Activated CD4-positive, CD25-positive, alpha-beta regulatory T cell treated with anti-CD3 and anti-CD28 coated beads, Interleukin-2, amount 50 U/mL, for 72 hours (primary cell): ENCODE results near the gene GPC3.

Source experiments
- DNase-seq: peaks from one replicate; pipeline ENCODE4 v3.0.0; 2021

The GPC3 gene

DNA sequence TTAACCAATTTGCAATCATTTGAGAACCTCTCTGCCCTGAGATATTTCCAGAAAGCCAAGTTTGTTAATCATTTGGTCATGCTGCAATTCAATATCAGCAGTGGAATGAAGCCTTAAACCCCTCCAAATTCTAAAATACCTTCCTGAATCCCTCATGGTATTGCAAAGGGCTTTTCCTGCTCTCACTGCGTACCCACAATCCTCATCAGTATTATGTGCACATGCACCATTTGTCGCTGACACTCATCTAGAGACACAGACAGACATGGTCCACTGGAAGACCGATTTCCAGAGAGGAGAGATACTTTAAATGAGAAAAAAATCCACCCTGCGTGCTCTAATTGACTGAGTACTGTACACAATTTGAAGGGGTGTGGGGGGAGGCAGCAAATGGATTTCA lies 104.4 kb downstream of the GPC3 start:
- DNase-seq = no peak

DNA sequence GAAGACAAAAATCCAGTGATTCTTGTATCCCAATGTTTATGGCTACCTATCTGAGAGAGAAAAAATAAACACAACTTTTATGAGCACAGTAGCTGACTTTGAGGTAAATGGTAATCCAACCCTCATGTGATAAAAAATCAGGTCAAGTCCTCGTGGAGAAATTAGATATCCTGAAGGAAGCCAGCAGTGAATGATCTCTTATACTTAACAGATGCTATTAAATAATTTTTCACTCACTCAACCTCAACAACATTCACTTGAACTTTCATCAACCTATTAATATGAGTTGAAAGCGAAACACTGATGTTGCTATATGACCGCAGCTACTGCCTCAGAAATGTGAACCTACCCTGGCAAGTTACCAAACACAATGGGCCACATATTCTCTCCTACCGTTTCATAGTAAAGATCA lies 105.4 kb downstream of the GPC3 start:
- DNase-seq = no peak

DNA sequence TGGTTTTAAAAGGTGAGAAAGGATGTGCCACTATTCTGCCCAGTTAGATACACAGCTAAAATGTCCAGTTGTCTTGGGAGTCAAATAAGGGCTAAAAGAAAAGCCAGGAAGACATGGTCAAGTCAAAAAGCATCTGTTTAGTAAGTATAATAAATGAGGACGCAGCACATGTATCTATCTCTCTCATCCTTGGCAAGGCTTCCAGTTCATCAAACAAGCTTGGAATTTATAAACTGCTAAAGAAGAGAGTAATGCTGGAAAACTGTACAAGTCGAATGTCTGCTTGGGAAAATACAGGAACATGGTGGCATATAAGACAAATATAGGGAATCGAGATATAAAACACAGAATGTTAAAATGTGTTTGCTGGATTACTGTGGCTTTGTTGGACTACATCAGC lies 106.7 kb downstream of the GPC3 start:
- DNase-seq = no peak

DNA sequence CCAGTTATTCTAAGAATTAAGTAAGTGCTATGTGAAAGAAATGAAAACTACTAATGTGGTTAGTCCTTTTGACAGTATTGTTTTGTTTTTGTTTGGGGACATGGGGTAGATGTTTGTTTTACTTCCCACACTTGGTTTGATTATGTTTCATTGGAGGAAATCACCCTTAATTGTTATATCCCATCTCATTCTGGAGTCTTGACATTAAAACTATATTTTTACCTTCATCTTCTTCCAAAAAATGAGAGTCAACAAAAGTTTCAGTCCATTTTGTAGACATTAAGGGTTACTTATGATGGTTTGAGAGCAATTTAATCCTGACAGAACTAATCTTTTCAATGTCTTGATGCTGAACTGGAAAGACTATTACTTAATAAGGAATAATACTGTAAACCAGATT lies 108.7 kb downstream of the GPC3 start:
- no peak for DNase-seq

DNA sequence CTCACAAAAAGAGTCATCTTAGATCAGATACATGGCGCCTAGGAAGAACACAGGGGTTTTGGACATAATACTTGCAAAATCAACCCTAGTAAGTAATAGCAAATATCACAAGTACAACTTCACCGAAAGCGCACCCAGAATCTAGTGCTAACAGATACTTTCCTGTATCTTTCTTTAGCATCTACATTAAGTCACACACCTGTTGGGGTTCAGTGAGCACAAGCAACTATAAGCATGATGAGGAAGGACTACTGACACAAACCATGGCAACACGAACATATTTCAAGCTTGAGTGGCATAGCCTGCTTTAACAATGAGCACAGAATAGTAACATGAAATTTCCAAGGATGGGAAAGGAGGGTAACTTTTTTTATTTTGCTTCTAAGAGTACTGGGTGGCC lies 116.1 kb downstream of the GPC3 start:
- DNase-seq = no peak

DNA sequence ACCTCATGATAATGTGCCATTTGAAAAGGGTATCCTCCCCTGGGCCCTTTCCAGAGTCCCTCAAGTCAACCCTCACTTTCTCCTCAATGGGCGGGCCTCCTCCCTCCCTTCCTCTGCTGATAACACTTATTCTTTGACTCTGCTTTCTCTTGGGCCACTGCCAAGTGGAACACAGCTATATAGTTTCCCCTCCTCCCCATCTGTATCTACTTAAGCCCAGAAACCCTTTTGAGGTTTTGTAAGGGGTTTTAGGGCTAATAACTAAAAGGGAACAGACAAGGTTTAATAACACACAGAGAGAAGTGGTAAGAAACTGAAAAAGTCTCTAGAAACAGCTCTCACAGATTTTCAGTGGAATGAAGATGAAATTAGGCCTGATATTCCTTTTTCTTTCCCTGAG lies 116.7 kb downstream of the GPC3 start:
- no peak for DNase-seq

DNA sequence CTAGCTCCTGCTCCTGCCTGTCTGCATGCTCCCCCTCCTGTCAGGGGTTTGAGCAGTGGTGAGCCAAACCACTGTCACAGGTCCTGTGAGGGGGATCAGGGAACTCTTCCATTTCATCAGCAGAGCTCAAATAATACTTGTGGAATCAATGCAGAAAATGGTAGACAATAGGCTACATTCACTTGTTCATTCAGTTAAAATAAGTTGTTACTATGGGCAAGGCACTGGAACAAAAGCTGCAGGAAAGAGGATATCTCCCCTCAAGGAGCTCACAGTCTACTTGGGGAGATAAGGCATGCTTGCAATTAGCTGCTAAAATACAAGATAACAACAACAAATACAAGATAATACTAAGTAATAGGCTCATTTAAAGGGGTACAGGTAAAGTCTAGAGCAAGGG lies 117.1 kb downstream of the GPC3 start:
- no peak for DNase-seq

DNA sequence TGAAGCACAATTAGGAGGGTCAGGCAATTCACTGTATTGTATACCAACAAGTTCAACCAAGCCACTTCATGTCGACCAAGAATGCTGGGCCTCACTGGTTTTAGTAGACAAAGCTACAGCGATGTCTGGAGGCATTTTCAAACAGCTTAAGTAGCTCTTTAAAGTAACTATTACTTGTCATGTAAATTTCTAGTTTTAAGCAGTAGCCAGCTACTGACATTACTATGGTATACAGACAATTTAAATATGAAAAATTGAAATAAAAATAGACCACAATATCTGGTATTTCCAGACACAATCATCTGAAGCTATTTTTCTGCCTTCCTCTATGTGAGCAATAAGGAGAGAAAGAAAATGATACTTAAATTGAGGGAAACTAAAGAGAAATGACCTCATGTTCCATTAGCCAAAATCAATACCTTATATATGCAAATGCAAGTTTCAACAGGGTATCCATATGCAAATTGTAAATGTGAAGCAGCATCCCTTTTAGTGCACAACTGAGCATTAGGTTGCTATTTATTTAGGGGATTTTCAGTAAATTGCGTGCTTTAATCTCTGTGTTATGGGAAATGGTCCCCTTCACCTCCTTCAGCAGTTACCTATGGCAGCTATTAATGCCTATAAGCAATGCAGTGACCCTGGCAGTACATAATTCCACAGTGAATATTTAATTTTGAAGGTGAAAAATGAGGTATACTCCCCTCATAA lies 119.5 kb downstream of the GPC3 start:
- DNase-seq = no peak

DNA sequence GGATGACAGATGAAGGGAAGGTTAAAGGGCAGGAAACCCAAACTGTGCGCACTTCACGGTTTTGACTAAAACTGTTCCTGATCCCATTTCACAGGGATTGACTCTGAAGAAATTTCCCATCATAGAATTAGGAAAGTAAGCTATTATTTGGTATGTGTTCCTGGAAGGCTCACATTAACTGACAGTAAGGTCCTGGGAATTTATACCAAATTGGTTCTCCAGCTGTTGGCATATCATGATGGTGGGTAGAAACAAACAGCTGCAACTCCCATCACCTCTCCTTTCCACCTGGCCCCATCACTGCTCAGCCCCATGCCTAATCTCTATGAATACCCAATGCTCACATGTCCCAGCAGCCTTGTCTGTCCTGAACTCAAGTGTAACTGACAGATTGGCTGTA lies 121.2 kb downstream of the GPC3 start:
- DNase-seq = no peak

DNA sequence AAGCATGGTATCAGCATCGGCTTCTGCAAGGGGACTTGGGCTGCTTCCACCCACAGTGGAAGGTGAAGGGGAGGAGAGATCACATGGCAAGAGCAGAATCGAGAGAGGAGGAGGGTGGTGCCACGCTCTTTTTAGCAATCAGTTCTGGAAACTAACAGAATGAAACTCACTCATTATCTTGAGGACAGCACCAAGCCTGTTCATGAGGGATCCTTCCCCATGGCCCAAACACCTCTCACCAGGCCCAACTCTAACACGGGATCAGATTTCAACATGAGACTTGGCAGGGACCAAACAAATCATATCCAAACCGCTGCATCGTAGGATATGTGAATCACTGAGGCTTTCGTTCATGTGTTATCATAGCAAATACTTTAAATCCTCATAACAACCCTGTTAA lies 125.5 kb downstream of the GPC3 start:
- DNase-seq = no peak

DNA sequence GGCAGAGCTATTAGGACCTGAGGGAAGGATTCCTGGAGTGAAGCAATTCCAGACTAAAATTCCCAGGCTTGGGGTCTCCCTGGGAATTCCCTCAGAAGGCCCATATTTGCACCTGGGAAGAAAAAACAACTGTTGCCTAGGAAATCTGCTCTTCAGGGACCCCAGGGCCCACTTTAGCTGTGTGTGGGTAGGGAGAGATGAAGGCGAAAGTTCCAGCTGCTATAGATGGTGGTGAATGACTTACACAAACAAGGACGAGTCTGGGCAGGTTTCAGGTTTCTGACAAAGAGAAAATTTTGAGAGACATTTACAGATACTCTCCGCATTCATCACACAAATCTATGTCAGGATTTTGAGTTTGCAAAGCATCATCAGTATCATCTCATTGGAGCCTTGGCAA lies 126.1 kb downstream of the GPC3 start:
- DNase-seq = no peak

DNA sequence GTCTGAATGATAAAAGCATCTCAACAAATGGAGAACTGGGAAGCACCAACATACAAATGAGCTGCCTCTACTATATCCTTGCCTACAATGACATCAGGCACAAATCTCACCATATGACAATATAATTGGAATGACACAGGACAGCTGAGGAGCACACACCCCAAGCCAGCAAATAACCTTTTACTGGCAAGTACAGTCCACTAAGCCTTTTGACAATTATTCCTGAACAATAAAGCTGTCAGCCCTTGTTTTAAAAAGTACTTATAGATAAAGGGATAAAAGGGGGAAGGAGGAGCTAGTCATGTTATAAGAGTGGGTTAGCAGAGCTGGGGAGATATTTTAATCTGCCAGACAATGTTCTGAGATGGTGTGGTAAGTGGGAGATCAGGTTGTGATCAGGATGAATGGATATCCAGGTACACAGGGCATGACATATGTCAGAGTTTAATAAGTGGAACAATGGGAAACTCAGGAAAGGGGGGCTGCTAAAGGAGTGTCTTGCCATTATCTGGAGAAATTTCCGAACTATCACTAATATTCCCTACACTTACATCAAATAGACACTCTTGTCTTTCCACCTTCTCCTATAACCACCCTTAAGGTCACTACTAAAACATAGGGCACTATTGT lies 127.6 kb downstream of the GPC3 start:
- no peak for DNase-seq

DNA sequence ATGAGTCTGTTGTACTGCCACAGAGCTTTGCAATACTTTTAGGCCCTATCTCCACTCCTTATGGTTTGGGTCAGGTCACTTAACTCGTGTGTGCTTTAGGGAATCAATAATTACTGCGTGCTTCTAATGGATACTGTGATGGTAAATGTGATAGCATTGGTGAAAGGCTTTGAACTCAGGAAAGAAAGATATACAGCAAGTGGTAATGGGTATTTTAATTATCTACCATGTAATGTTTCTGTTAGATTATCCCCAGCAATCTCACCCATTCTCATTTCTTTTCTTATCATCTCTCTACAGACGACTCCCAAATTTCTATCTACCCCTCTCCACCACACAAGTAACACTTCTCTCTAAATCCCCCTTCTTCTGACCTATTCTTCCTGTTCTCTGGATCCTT lies 128.6 kb downstream of the GPC3 start:
- DNase-seq = no peak

DNA sequence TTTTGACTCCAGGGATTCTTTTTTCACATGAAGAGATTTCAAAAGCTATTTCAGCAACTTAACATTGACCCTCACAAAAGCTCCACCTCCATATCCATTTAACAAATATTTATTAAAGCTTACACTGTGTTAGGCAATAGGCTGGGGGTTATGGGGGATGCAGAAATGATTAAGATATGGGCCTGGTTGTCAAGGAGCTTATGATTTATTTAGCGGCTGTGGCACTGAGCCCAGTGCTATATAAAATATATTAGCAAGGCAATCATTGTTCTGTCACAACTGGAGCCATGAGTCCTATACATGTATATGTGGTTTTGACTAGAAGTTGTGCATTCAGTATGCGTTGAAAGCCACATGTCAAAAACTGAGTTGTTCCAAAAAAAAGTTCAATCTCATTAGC lies 131.1 kb downstream of the GPC3 start:
- no peak for DNase-seq

DNA sequence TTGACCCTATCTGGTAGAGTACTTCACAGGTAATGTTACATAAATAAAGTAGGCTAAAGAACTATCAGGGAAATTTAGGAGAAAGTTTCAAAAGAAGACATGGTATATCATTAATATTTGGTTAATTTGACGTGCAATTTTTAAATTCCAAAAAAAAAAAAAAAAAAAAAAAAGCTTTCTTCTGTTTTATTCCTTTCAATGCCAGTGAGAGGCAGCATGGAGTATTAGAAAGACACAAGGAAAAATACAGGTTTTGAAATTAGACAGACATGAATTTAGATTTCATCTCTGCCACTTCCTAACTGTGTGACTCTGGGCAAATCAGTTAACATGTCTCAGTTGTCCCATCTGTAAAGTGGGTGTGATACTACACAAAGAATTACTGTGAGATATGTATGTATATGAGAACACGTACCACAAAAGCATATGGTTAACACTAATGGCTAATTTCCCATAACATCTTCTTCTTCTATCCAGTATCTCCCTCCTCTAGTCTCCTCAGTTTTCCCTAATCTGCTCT lies 132.5 kb downstream of the GPC3 start:
- DNase-seq = no peak

DNA sequence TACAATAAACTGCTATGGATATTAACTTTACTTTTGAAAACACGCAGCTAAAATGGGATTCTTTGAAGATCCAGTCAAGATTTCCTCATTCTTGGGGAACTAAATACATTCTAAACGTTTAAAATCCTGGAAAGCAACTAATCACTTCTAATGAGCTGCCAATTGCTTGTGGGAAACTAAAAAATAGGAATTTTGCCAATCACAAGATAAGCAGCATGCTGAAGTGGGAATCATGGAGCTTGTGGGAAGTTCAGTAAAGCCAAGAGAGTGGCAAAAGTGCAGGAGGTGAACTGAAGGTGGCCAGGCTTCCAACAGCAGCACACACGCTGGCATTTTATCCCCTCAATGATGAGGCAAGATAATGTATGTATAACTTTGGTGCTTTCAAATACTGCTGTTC lies 133.0 kb downstream of the GPC3 start:
- DNase-seq = no peak

DNA sequence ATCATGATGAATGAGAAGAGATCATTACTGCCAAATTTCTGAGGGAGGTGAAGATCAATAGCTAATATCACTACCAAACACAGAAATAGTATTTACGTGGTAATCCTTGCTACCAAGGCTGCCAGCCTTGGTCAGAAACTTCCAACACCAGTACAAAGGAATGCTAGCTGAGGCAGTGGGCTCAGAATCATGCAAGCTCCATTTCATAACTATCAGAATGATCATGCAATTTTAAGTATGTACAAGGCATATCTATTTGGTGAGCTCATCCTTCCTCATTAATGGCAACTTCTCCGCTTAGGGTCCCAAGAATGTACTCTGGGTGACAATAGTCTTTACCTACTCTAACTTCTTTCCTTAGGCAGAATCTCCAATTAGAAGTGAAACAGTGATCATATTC lies 135.0 kb downstream of the GPC3 start:
- no peak for DNase-seq

DNA sequence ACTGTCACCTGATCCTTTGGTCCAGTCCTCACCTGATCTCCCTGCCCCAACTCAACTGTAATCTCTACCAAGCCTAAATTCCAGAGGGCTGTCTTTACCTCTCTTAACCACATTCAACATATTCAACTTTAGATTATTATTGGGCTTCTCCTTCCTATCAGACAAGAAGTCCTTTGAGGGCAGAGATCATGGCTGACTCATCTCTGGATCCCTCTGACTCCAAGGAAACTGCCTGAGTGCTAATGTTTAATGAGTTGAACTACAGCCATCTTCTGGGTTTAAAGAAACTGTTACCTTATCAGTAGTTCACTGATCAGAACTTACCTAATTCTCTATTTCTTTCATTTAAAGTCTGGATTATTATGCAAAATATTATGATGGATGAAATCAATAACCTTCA lies 135.7 kb downstream of the GPC3 start:
- DNase-seq = no peak

DNA sequence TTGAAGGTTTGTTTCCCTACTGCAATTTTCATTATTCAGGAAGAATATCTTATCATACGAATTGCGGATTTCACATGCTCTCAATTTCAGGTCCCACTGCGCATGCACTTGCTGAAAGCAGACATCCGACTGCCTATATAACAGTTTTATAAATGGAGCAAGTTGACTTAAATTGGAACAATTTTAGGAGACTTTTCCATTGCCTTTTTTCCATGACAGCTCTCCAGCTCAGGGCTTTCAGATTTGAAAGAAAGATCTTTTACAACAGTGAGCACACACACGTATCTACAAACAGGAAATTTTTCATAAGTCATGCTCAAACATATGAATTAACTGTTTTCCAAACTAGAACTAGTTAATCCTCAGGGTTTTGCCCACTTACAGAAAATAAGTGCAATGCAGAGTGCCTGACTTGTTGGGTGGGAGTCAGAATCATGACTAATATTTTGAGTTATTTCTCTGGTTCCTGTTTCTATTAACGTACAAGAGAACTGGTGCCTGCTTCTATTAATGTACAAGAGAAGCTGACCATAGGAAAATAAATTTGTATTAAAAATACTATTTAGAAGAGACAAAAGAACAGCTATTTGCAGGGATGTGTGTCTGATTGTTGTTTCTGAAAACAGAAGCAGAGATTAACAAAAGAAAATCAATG lies 137.9 kb downstream of the GPC3 start:
- no peak for DNase-seq

DNA sequence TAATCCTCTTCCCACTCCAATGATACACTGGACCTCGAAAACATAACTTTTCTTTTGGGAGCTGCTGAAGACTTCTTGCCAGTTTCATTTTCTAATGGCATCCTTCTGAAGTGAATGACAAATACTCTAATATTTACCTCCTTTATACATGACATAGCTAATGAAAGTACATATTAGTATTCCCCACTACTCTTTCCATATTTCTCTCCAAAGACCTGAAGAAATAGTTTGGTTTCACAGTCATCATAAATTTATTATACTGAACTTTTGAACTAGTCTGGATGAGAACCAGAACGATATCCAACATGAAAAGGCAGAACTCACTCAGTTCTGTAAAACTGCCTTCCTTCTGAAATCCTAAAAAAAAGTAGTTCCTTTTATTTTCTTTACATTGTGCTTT lies 139.1 kb downstream of the GPC3 start:
- DNase-seq = no peak

DNA sequence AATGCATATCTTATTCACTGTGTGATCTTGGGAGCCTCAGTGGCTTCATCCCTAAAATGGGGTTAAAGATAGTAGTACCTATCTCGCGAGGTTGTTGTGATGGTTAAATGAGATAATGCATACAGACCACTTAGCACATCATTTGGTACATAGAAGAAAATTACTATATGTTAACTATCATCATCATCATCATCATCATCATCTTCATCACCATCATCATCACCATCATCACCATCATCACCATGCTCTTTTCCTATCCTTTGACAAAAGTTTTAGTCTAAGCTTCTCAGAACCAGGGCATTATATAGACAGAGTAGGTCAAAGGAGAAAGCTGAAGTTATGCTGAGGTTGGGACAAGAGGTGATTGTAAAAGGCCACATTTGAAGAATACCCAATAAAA lies 145.0 kb downstream of the GPC3 start:
- no peak for DNase-seq

DNA sequence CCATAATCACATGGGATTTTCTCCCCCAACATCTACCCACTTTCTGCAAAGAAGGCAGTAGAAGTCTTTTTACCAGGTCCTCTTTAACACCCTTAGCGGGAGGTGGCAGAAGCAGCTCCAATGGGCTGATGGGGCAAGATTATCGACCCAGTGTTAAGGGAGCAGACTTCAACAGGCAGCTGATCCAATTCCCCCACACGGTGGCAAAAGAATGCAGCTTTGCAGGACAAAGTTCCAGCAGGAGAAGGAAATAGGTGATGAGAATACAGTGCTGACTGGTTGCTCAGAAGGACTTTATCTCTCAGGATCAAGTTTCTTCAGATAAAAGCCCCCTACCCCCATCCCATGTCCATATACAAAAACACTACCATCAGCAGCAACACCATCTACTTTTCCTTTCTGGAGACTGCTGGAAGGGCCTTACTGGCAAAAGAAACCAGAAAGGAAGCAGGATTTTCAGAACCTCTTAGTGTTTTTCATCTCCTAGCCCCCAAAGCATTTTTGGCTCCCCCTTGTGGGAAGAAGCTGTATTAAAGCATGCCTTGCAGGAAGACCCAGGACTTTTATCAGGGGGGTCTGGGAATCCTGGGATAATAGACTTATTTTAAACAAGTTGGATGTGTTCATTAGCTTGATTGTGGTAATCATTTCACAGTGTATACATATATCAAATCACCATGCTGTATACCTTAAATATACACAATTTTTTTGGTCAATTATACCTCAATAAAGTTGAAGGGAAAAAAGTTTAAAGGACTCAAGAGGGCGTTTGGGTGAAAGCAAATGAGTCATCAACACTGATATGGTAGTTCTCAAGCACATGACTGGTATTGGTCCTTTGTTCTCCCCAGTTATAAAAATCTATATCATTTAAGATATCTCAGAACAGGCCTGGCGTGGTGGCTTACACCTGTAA lies 146.4 kb downstream of the GPC3 start:
- DNase-seq = no peak

DNA sequence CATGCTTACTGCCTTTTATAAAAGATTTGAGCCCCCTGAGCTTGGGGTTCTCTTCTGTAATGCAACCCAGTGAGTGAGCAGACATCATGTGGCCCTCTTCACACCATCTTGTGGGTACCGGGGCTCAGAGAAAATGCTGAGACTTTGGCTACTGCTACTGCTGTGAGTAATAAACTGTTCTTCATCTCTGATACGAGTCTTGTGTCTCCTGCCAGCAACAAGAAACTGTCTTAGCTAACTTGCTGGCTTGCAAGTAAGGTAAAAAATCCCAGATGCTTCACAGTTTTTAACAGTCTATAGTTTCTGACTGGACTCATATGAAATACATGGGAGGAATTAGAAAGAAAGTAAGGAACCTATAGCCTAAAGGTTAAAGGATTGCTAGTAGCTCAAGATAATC lies 148.3 kb downstream of the GPC3 start:
- no peak for DNase-seq
